Jurkat, Clone E6-1 (cell line): ENCODE data around the gene HOXA3.

Experiments used
- DNase-seq: peaks from one replicate; pipeline ENCODE4 v3.0.0-alpha.2; 2011; ENCODE audit warnings: low read depth, low spot score
- H3K4me3 ChIP-seq: 2 replicates; pipeline ENCODE4 v1.5.1; 2011; ENCODE audit warnings: mild to moderate bottlenecking, low read length, control low read depth, moderate library complexity

HOXA3 gene

DNA sequence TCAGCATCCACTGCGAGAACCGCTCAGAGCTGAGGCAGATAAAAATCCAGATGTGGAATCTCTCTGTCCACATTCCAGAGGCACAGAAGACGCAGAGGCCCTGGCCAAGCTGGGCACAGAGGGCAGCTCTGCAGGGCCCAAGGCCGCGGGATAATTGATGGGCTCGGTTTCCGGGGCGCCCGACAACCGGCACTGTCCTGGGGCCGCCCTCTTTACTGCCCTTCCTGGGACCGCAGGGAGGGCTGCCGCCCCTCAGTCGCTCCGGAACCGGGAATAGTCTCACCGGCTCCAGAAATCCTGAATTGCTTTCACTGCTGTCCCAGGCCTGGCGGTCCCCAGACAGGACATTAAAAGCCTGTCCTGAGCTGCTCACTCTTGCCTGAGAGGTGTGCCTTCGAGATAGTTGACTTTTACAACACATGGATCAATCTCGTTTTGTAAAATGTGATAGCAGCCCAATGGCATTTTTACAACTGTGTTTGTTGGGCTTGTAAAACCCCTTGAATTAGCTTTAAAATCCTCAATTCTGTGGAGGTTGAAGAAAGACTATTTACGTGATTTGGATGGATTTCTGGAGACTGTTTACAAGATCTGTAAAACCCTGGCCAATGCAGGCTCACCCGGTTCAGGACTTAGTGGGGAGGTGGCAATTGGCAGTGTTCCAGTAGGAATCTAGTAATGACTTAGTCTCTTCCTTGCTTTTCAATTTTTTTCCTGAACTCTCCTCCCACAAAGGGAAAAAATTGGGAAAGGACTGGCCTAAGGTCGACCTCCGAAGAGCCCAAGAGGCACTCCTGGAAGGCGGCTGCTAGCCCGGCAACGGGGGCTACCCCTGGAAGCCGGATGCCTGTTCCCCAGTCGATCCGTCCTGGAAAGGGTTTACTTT is 3.4 kb downstream of the HOXA3 start:
- DNase-seq, result no peak
- no peak overlapping the region for H3K4me3 ChIP-seq

DNA sequence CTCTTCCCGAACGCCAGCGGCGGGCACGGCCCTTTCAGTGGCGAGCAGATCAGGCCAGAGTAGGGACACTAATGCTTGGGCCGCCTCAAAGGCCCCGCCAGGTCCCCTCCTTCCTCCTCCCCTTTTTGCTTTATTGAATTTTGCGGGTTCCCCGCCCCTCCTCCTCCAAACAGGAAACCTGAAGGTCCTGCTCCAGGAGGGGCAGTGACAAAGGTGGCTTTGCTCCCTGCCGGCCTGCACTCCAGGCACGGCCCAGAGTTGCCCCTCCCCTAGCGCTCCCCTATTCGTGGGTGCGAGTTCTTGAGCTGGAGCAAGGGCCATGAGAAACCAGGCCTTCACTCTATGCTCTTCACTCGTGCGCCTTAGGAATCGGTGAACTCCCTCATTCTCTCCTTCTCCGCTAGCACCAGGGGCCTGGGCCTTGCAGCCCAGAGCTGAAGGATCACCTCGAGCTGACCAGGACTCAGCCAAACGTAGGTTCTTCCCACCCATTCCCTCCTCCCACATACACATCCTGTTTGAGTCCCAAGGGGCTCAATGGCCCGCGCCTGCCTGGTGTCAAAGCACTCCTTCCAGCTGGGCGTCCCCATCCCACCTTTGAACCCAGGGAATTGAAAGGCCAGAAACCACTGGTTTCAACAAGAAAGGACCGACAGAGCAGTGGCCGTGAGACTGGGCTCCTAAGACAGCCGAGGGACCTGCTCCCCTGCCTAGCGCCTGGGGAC is 4.2 kb downstream of the HOXA3 start:
- no peak for DNase-seq
- no peak overlapping the region for H3K4me3 ChIP-seq

DNA sequence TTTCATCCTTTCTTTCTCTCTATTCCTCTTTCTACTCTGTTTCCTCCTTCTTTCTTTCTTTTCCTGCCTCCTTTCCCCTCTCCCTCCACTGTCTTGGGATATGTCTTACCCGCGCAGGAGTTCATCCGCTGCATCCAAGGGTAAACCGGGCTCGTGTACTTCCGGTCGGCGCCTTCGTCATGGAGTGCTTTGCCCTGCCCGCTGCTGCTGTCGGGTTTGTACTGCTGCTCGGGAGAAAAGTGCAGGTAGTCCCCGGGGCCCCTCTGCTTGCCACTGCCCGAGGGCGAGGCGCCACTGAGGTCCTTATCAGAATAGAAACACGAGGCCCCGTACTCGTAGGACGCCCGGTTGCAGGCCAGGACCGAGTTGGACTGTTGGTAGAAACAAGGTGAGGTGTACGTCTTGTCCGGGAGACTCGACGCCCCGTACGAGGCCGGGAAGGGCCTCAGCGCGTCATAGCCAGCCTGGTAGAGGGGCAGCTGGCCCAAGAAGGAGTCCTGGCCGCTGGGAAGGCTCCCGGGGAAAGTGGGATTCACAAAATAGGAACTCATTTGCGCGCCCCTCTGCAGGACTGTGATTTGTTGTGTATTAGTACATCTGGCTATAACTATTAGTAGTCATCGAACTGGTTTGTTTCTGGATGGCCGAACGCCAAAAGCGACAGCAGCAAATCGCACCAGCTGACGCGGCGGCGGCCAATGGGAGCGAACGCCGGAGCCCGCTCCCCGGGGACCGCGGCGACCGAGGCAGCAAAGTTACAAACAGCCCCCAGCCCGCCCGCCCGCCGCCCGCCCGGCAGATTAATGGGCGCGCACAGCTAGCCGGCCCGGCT is 5.0 kb downstream of the HOXA3 start, which contains the start of gene HOXA6:
TSS of gene HOXA6 (minus strand) at position 576 of the 832 bp plus-strand sequence. CDS start at position 551, 25 bp downstream.
- no peak for DNase-seq
- H3K4me3 ChIP-seq, result no peak within 1 kb of the TSS

DNA sequence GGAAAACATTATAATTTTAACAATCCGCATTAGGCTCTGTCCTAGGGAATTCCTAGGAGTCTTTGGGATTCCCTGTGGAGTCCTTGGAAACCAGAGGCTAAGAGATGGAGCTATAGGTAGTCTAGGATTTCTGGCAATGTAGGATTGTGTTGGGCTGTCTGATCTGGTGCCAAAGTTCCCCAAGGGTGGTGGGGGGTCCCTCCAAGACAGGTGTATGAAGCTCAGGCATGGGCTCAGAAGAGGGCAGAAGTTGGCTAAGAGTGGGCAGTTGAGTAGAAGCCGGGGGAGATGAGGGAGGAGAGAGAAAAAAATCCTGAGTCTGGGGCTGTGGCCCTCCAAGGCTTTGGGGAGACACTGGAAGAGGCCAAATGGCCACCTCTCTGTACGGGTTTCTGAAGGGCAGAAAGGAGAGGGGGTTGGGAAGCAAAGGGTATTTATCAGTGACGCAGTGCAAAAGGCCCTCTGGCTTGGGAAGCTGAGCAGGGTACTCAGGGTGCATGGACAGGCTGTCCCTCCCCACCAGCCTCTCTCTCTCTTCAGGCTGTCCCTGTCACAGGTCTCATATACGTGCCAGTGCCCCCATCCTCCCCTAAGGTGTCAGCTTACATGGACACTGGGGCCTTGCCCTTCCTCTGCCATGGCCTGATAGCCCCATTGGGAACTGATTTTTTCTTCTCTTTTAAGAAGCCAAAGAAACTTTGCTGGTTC is 5.7 kb downstream of the HOXA3 start:
- H3K4me3 ChIP-seq, result no peak overlapping the region
- DNase-seq, result no peak

DNA sequence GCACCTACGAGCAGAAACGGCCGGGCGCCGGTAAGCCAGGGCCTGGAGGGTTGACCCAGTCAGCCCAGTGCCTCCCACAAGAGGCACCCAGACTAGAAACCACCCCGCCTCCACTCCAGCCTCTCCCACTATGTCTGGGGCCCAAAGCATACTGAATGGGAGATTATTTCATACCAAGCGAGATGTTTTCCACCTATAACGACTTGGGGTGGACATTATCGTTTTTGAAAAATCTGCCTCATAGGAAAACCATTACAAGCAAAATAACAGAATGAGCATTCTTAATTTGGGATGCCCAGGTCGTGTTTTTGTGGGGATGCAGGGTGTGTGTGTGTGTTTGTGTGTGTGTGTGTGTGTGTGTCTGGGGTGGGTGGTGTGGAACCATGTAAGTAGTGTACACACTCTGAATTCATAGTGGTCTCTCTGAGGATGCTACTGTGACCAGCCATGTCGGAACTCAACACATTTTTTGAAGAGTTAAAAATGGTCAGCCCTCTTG is 6.4 kb downstream of the HOXA3 start:
- DNase-seq, result no peak
- H3K4me3 ChIP-seq, result no peak overlapping the region

DNA sequence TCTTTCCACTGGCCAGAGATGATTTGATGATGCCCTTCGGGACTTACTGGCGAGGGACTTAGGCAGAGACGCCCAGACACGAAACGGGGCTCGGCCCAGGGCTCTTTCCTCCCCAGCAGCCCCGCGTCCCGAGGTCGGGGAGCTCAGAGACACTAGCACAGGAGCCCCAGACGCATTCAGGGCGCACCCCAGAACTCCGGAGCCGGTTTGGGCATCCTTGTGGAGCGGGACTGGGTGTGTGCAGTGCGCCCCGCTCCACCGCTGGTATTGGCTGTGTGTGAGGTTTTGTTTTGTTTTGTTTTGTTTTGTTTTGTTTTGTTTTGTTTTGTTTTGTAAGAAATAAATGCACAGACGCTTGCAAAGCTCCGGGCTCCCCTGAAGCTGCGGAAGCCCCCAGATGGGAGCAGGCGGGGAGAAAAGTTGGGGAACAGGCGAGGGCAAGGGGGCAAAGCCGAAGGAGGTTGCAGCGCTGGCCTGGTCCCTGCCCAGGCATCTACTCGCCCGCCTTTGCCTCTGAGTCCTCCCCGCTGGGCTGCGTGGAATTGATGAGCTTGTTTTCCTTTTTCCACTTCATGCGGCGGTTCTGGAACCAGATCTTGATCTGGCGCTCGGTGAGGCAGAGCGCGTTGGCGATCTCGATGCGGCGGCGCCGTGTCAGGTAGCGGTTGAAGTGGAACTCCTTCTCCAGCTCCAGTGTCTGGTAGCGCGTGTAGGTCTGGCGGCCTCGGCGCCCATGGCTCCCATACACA is 7.0 kb downstream of the HOXA3 start:
- no peak overlapping the region for H3K4me3 ChIP-seq
- DNase-seq, result no peak

DNA sequence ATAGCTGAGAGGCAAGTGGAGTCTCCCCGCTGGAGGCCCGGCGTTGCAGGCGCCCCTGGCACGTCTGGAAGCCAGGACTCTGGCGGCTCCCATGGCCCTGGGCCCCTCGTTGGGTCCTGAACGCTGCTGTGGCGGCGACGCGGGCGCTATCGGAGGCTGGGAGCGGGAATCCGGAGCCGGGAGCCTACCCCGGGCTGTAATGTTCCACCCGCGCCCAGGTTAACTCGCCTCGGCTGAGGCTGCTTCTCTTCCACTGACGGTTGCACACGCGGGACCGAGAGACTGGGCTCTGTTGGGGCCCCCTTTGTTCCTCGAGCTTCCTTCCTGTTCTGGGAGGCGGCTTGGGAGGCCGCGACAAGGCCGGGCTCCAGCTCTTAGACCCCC is 7.6 kb downstream of the HOXA3 start:
- no peak overlapping the region for H3K4me3 ChIP-seq
- no peak for DNase-seq

DNA sequence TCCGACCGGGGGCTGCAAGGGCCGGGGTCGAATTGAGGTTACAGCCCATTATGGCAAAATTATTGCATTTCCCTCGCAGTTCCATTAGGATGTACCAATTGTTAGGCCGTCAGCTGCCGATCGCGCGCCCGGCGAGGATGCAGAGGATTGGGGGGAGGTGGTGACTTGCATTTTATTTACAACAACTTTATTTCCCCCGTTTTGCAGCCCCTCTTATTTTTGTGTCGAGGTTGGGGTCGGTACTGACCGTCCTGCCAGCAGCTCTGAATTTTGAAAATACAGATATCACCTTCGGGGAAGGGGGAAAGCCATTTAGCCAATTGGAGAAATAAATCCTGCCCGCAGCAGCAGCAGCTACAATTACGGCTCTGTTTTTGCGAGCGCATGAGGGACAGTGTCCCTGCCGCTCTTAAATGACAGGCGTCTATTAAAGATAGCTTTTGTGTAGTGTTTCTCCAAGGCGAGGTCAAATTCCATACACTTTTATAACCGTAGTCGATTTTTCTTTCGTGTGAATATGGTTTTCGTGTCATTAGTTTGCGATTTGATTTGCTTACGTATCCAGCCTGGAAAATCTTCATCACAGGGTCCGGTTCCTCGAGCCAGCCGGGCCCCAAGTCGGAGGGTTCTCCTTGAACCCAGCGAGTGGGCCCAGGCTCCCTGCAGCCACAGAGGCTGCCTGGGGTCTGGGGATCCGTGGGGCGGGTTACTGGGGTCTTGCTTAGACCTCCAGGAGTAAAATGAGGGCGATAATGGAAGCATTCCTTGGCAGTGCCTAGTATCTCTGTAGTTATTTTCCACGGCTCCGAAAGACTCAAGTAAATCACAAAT is 8.2 kb downstream of the HOXA3 start:
- no peak overlapping the region for H3K4me3 ChIP-seq
- DNase-seq, result no peak

DNA sequence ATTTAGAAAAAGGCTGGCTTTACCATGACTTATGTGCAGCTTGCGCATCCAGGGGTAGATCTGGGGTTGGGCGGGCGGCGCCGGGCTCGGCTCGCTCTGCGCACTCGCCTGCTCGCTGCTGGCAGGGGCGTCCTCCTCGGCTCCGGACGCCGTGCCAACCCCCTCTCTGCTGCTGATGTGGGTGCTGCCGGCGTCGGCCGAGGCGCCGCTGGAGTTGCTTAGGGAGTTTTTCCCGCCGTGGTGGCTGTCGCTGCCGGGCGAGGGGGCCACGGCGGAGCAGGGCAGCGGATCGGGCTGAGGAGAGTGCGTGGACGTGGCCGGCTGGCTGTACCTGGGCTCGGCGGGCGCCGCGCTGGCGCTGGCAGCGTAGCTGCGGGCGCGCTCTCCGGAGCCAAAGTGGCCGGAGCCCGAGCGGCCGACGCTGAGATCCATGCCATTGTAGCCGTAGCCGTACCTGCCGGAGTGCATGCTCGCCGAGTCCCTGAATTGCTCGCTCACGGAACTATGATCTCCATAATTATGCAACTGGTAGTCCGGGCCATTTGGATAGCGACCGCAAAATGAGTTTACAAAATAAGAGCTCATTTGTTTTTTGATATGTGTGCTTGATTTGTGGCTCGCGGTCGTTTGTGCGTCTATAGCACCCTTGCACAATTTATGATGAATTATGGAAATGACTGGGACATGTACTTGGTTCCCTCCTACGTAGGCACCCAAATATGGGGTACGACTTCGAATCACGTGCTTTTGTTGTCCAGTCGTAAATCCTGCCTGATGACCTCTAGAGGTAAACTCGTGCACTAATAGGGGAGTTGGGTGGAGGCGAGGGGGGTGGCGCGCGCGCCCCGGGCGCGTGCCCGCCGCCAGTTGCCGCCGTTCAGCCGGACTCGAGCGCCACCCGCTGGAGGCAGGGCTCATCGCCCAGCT is 9.1 kb downstream of the HOXA3 start, which contains the start of gene HOXA5:
TSS of gene HOXA5 (minus strand) at position 659 of the 927 bp plus-strand sequence. CDS start at position 585, 74 bp downstream.
- no peak for DNase-seq
- no peak within 1 kb of the TSS for H3K4me3 ChIP-seq

DNA sequence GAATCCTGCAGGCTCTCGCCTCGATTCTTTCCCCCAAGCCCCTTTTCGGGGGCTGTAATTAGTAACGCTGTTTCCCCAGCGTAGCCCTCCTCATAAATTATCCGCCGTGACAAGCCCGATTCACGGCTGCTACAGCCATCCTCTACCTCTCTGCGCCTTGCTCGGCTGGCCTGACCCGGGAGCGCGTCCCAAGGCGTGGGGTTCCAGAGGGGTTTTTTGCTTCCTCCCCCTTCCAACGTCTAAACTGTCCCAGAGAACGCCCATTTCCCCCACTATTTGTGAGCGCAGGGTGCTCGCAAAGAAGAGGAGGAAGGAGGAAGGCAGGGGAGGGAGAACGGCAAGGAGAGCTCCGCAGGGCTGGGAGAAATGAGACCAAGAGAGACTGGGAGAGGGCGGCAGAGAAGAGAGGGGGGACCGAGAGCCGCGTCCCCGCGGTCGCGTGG is 9.8 kb downstream of the HOXA3 start:
- DNase-seq, result no peak
- H3K4me3 ChIP-seq, result no peak overlapping the region

DNA sequence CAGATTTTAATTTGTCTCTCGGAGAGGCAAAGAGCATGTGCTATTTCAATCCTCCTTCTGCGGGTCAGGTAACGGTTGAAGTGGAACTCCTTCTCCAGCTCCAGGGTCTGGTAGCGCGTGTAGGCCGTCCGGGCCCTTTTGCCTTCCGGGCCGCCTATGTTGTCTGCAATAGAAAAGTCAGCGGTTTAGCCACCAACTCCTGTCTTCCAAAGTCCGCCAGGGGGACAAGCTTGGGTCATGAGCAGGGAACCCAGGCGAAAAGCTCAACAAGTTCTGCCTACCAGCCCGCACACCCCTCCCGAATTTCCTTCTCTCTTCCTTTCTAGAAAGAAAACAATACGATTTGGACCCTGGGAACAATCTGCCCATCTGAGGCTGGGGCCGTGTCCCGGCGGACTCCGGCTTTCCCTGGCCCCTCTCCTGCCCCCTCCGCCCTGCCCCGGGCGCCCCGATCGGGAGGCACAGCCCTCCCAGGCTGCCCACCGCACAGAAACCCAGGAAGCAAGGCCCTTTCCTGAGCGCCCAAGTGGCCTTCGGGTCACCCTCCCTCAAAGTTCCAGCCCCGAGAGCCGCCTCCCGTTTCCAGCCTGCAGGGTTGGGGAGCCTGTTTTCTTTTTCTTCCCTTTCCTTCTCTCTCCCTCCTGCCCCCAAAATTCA is 10.3 kb downstream of the HOXA3 start:
- no peak for DNase-seq
- H3K4me3 ChIP-seq, result no peak overlapping the region

DNA sequence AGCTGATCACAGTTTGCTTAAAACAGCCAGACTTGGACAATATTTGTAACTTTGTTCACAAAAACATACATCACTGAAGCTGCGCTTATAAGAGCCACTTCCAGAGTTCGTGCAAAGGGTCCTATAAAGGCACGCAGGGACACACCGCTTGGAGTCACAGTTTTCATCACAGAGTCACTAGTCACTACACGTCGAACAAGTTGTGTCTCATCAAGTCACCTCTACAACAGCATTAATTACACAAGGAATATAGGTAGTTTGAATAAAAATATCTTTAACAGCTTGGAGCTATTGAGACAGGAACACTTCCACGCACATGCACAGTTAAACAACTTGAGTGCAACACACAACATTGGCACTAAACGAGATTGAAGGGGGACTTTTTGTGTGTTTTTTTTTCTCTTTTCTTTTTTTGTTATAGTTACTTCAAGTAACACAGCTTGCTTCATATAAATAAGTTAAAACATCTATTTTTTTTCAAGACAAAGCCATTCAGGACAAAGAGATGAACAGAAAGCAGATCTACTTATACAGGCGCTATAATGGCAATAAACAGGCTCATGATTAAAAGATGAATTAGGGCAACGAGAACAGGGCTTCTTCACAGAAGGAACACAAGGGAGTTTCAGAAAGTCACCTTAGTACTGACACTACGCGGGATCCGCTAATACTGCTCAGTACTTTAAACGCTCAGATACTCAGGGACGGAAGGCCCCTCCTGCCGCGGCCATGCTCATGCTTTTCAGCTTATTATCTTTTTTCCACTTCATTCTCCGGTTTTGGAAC is 11.1 kb downstream of the HOXA3 start:
- DNase-seq, result no peak
- no peak overlapping the region for H3K4me3 ChIP-seq

DNA sequence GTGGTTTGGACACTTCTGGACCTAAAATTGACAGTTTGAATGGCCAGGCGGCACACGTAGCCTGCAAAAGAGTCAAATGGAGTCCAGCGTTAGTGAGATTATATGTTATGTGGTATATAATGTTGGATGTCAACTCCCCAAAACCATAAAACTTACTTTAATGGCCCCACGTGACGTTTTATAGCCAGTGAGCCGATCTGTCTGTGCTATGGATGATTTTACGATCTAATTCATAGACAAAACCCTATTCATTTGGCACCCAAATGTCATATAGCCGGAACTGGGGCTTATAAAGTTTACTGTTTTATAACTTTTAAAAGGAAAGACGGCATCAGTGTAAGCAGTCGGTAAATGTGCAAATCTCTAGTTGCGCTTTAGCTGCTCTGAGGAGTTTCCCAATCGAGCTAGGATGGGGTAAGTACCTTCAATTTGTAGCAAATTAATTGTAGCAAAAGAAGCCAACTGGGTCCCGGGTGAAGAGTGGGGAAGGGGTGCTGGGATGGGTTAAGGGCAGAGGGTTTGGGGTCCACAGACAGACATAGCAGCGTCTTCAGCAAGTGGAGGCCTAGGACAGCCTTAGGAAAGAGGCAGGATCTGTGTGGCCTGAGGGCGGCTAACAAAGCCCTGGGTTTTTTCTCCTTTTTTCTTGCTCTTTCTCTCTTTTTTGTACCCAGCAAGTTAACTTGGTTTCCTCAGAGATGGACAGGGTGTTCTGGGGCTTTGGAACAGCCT is 12.1 kb downstream of the HOXA3 start:
- no peak overlapping the region for H3K4me3 ChIP-seq
- no peak for DNase-seq
